Gastroesophageal sphincter (tissue), 3 donors: Measurements from ENCODE around the gene TMEM175.

ENCODE experiments used
- POLR2A ChIP-seq, 2 donors: fragments of 450-650 bp; IDR thresholded peaks; one replicate each; pipeline ENCODE4 v1.6.1; 2017; ENCODE audit warnings: antibody characterized with exemption in 2 of 2, mild to moderate bottlenecking in 2 of 2, moderate library complexity in 1 of 2
- POLR2AphosphoS5 ChIP-seq: sonication (generic); formaldehyde crosslinking; IDR thresholded peaks from one replicate; pipeline ENCODE4 v1.6.1; 2017; ENCODE audit warnings: antibody characterized with exemption
- TF ChIP-seq, protein P1 (sequence below), 4 experiments: fragments of 200-600 bp in 2 of 4; fragments of 450-650 bp in 2 of 4; sonication (generic) in 1 of 4; IDR thresholded peaks; one replicate each; pipeline ENCODE4 v1.5.1; 2017 to 2019; ENCODE audit warnings: antibody characterized with exemption in 4 of 4, mild to moderate bottlenecking in 2 of 4, moderate library complexity in 2 of 4

DNA sequence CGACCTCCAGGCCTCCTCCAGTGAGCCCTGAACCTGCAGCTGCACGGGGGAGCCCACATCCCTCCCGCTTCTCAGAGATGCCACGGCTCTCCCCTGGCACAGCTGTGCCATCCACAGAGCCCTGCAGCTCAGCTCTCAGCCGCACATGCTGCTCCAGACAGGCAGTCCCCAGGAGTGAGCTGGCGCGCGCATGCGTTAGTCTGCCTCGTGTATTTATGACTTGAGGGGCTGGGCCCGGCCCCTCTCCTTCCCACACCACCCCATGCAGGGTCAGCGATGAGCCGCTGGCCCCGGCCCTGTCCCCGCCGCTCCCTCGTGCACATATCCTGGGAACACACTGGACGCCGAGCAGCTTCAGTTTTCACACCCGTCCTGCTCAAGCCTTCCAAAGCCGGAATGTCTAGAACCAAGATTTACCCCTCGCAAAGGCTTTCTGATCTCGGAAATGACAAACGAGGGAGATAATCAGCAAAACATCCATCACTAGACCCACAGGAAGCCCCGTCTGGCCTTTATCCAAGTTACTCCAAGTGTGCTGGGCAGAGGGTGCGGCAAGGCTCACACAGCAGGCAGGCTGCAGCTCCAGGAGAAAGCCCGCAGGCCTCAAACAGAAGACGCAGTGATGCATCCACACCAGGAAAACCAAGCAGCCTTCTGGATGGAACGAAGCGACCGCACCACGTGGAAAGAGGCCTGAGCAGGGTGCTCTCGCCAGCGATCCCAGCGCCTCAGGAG is 24.4 kb upstream of the TMEM175 start:
- TF ChIP-seq, protein P1, sequence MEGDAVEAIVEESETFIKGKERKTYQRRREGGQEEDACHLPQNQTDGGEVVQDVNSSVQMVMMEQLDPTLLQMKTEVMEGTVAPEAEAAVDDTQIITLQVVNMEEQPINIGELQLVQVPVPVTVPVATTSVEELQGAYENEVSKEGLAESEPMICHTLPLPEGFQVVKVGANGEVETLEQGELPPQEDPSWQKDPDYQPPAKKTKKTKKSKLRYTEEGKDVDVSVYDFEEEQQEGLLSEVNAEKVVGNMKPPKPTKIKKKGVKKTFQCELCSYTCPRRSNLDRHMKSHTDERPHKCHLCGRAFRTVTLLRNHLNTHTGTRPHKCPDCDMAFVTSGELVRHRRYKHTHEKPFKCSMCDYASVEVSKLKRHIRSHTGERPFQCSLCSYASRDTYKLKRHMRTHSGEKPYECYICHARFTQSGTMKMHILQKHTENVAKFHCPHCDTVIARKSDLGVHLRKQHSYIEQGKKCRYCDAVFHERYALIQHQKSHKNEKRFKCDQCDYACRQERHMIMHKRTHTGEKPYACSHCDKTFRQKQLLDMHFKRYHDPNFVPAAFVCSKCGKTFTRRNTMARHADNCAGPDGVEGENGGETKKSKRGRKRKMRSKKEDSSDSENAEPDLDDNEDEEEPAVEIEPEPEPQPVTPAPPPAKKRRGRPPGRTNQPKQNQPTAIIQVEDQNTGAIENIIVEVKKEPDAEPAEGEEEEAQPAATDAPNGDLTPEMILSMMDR (IDR thresholded peaks at IDR 0.05) = no peak
- TF ChIP-seq POLR2A (IDR thresholded peaks at IDR 0.05) = no peak
- TF ChIP-seq POLR2AphosphoS5 = no peak
